SK-N-SH (cell line): ENCODE measurements around the gene FOS. TPM values are rescaled to one million over a fixed set of nuclear protein-coding genes. Genes with fewer than 3 reads are reported as not detected.

ENCODE experiments used
- CTCF ChIA-PET: fragments of 300-600, 350-600 bp; formaldehyde crosslinking; extraction: SDS; loops from one replicate; lab custom pipeline; 2021; lab: Yijun Ruan, JAX
- POLR2A ChIA-PET: fragments of 350-600 bp; sonication (Branson Sonifier 250); formaldehyde crosslinking; extraction: SDS; loops from one replicate; lab custom pipeline; 2020; ENCODE audit warnings: antibody characterized with exemption, inconsistent platforms; lab: Yijun Ruan, JAX
- DNase-seq: peaks from one replicate; pipeline ENCODE4 v3.0.0; 2012
- H2AFZ ChIP-seq: fragments of 200-600 bp; sonication (generic); 2 replicates; pipeline ENCODE4 v1.8.1; 2016; ENCODE audit warnings: antibody characterized with exemption, mild to moderate bottlenecking, low read depth
- H3F3A ChIP-seq: fragments of 200-600 bp; sonication (generic); replicated peaks from 2 replicates; pipeline ENCODE3; 2016; ENCODE audit warnings: antibody characterized with exemption, mild to moderate bottlenecking; ENCODE audit not compliant: insufficient read depth
- H3K27ac ChIP-seq, 2 experiments: fragments of 200-500 bp in 1 of 2; fragments of 200-600 bp in 1 of 2; sonication (Bioruptor generic) in 1 of 2; sonication (generic), shearing (Covaris generic) in 1 of 2; 2 replicates each; pipeline versions ENCODE4 v1.5.1 to v1.6.1; 2014 to 2016; ENCODE audit warnings: low read depth in 2 of 2, inconsistent platforms in 1 of 2, low read length in 1 of 2, mild to moderate bottlenecking in 1 of 2, mixed read lengths in 1 of 2
- H3K27me3 ChIP-seq: fragments of 200-600 bp; sonication (generic), shearing (Covaris generic); 2 replicates; pipeline ENCODE4 v1.6.1; 2016; ENCODE audit warnings: mixed run types; ENCODE audit not compliant: insufficient read depth
- H3K36me3 ChIP-seq, 2 experiments: fragments of 200-500 bp in 1 of 2; fragments of 200-600 bp in 1 of 2; sonication (Bioruptor generic) in 1 of 2; sonication (generic) in 1 of 2; replicated peaks in 1 of 2; 2 replicates each; pipeline versions ENCODE3 to v1.5.1; 2014 to 2016; ENCODE audit warnings: low read length in 1 of 2, mild to moderate bottlenecking in 1 of 2; ENCODE audit not compliant: insufficient read depth in 2 of 2, control insufficient read depth in 1 of 2
- H3K4me1 ChIP-seq, 2 experiments: fragments of 200-500 bp in 1 of 2; fragments of 200-600 bp in 1 of 2; sonication (Bioruptor generic) in 1 of 2; sonication (generic), shearing (Covaris generic) in 1 of 2; 2 replicates each; pipeline versions ENCODE4 v1.5.1 to v1.6.1; 2014 to 2016; ENCODE audit warnings: low read depth in 1 of 2, low read length in 1 of 2, mixed run types in 1 of 2; ENCODE audit not compliant: insufficient read depth in 2 of 2, control insufficient read depth in 1 of 2
- H3K4me2 ChIP-seq: fragments of 200-600 bp; sonication (generic), shearing (Covaris generic); 2 replicates; pipeline ENCODE4 v1.6.1; 2017; ENCODE audit warnings: mixed run types
- H3K4me3 ChIP-seq, 2 experiments: fragments of 200-500 bp in 1 of 2; fragments of 200-600 bp in 1 of 2; sonication (Bioruptor generic) in 1 of 2; sonication (generic), shearing (Covaris generic) in 1 of 2; 2 replicates each; pipeline versions ENCODE4 v1.5.1 to v1.8.1; 2014 to 2016; ENCODE audit warnings: low read depth in 2 of 2, inconsistent platforms in 1 of 2, low read length in 1 of 2, mild to moderate bottlenecking in 1 of 2, mixed read lengths in 1 of 2, moderate library complexity in 1 of 2
- H3K79me2 ChIP-seq: fragments of 200-600 bp; sonication (generic); 2 replicates; pipeline ENCODE4 v1.8.1; 2017; ENCODE audit warnings: mild to moderate bottlenecking; ENCODE audit not compliant: insufficient read depth
- H3K9ac ChIP-seq: fragments of 200-600 bp; sonication (generic); 2 replicates; pipeline ENCODE4 v1.6.1; 2017; ENCODE audit warnings: mixed run types
- H3K9me2 ChIP-seq: fragments of 200-600 bp; sonication (generic); 2 replicates; pipeline ENCODE4 v1.6.1; 2017; ENCODE audit warnings: mixed run types
- H3K9me3 ChIP-seq: fragments of 200-600 bp; sonication (generic); 2 replicates; pipeline ENCODE4 v1.6.1; 2017; ENCODE audit warnings: mixed run types, mild to moderate bottlenecking, moderate library complexity
- H4K20me1 ChIP-seq: fragments of 200-600 bp; sonication (generic); 2 replicates; pipeline ENCODE4 v1.6.1; 2017; ENCODE audit warnings: mild to moderate bottlenecking, mixed run types; ENCODE audit not compliant: insufficient read depth
- EP300 ChIP-seq, 2 experiments: IDR thresholded peaks; 2 replicates each; pipeline versions ENCODE4 v1.4.0 to v1.6.1; 2012; ENCODE audit warnings: borderline replicate concordance in 1 of 2, low read depth in 1 of 2, low read length in 1 of 2
- EZH2phosphoT487 ChIP-seq: fragments of 200-600 bp; sonication (generic); IDR thresholded peaks from 2 replicates; pipeline ENCODE4 v1.6.1; 2017; ENCODE audit warnings: low read depth, mixed run types, mild to moderate bottlenecking, antibody characterized with exemption, moderate library complexity, borderline replicate concordance
- FOSL2 ChIP-seq: IDR thresholded peaks from 2 replicates; pipeline ENCODE4 v1.4.0; 2012; ENCODE audit warnings: low read depth, mild to moderate bottlenecking, moderate library complexity, borderline replicate concordance
- FOXJ3 ChIP-seq: sonication (generic); formaldehyde crosslinking; IDR thresholded peaks from 2 replicates; pipeline ENCODE4 v1.5.1; 2020; ENCODE audit warnings: mild to moderate bottlenecking, missing genetic modification reagents
- JUND ChIP-seq: IDR thresholded peaks from 2 replicates; pipeline ENCODE4 v1.4.0; 2012
- MAX ChIP-seq: IDR thresholded peaks from 2 replicates; pipeline ENCODE4 v1.4.0; 2012; ENCODE audit warnings: low read depth
- MEF2A ChIP-seq: IDR thresholded peaks from 2 replicates; pipeline ENCODE4 v1.4.0; 2012; ENCODE audit warnings: low read depth, borderline replicate concordance
- NFIC ChIP-seq: IDR thresholded peaks from 2 replicates; pipeline ENCODE4 v1.4.0; 2012; ENCODE audit warnings: borderline replicate concordance
- NRF1 ChIP-seq: IDR thresholded peaks from 2 replicates; pipeline ENCODE4 v1.6.1; 2012; ENCODE audit warnings: low read depth, mild to moderate bottlenecking, low read length
- PBX3 ChIP-seq: IDR thresholded peaks from 2 replicates; pipeline ENCODE4; 2012
- POLR2AphosphoS5 ChIP-seq: IDR thresholded peaks from 2 replicates; pipeline ENCODE4 v1.6.1; 2012; ENCODE audit warnings: low read depth, low read length
- RAD21 ChIP-seq: IDR thresholded peaks from 2 replicates; pipeline ENCODE4 v1.6.1; 2012; ENCODE audit warnings: mild to moderate bottlenecking, low read length
- RCOR1 ChIP-seq: fragments of 150-350 bp; IDR thresholded peaks from 2 replicates; pipeline ENCODE4 v1.6.1; 2017; ENCODE audit warnings: antibody characterized with exemption, low read length
- REST ChIP-seq: IDR thresholded peaks from 2 replicates; pipeline ENCODE4 v1.6.1; 2012; ENCODE audit warnings: mild to moderate bottlenecking, low read depth, low read length, moderate library complexity
- RXRA ChIP-seq: IDR thresholded peaks from 2 replicates; pipeline ENCODE4 v1.4.0; 2012; ENCODE audit warnings: low read depth, mild to moderate bottlenecking, borderline replicate concordance
- SIN3A ChIP-seq: IDR thresholded peaks from 2 replicates; pipeline ENCODE4 v1.6.1; 2012; ENCODE audit warnings: low read depth, mild to moderate bottlenecking, low read length, moderate library complexity, borderline replicate concordance
- TCF12 ChIP-seq: IDR thresholded peaks from 2 replicates; pipeline ENCODE4 v1.4.0; 2012
- YY1 ChIP-seq: IDR thresholded peaks from 2 replicates; pipeline ENCODE4 v1.4.0; 2012; ENCODE audit warnings: low read depth, mild to moderate bottlenecking
- WGBS: methylation state at CpG from one replicate; pipeline ENCODE4 v1.1.6; 2017; ENCODE audit warnings: low lambda C conversion rate; 5-methylcytosine and 5-hydroxymethylcytosine counted together
- polyA plus RNA-seq, 3 experiments: library from polyadenylated mRNA; depleted of rRNA; stranded (reverse); fragments of >200 nt; gene quantifications; 2 replicates each; pipeline ENCODE4 v1.2.3, GENCODE V29; 2012

The FOS gene
- polyA plus RNA-seq, 1 of the 3 experiments (the other 2 are of a cell fraction) = 309 TPM

DNA sequence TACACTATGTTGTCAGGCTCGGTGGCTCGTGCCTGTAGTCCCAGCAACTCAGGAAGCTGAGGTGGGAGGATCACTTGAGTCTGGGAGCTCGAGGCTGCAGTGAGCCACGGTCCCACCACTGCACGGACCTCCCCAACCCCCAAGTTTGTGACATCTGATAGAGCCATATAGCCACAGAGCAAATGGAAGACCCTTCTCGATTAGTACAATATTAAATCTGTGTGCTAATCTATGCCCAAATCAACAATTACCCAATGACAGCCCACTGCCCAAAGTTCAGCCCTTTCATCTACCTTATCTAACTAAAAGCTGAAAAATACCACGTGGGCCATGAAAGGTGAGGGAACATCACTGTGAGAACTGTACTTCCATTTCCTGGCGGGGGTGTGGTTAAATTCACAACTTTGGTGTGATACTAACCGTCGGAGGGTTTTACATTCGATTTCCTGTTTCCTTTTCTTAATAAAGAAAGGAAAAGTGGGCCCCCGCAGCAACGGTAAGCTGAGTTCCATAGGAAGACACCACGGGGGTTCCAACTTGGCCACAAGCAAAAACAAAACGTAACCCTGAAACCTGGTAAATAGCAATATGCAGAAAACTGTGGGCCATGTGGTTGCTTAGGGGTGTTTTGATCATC lies 31.2 kb upstream of the FOS start:
- 72% methylated on average over 15 of the region's 15 CpGs for WGBS

DNA sequence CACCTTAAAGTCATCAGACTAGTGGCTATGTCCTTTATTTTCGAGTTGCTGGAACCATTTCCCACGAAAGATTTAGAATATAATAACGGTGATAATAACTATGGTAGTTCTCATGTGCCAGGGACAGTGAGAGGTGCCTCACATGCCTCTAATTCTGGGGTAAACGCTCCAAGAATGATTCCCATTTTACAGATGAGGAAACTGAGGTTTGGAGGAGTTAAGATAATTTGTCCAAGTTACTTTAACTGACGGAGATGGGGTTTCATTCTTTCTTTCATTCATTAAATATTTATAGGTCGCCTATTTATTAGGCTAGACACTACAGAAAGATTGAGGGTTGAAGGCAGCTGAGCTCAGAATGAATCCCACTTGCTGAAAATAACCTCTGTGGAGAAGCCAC lies 30.7 kb upstream of the FOS start:
- H3K9ac ChIP-seq = no peak overlapping the region
- H3K27ac ChIP-seq = no peak overlapping the region
- no peaks in the 10 kb centered on the region for H3F3A ChIP-seq
- no peak for DNase-seq
- ChIA-PET CTCF (no interaction called here), POLR2A (no interaction called here)
- H2AFZ ChIP-seq = no peak overlapping the region
- H3K79me2 ChIP-seq = no peaks in the 10 kb centered on the region
- no peaks in the 10 kb centered on the region for H3K36me3 ChIP-seq
- TF ChIP-seq EZH2phosphoT487 (no peak), EP300 (IDR thresholded peaks at IDR 0.05; ENCODE audit: borderline replicate concordance in 1 of 2, low read depth in 1 of 2, low read length in 1 of 2) (no peak), NFIC (no peak), RCOR1 (no peak), REST (no peak), FOSL2 (no peak), TCF12 (no peak), FOXJ3 (CRISPR knock-in tag) (no peak), JUND (no peak), POLR2AphosphoS5 (no peak), MEF2A (no peak), PBX3 (no peak), NRF1 (no peak), RAD21 (no peak)
- no peaks in the 10 kb centered on the region; a peak in 1 of 4 replicates for H3K4me1 ChIP-seq
- no peaks in the 10 kb centered on the region for H4K20me1 ChIP-seq
- WGBS = 71% methylated on average over 6 of the region's 6 CpGs
- no peaks in the 10 kb centered on the region for H3K9me3 ChIP-seq
- H3K4me3 ChIP-seq = no peak overlapping the region
- H3K27me3 ChIP-seq = no peaks in the 10 kb centered on the region
- H3K9me2 ChIP-seq = no peaks in the 10 kb centered on the region
- H3K4me2 ChIP-seq = no peak overlapping the region

More for the DNA sequence above, 31.2 kb upstream of the FOS start:
- ChIA-PET POLR2A (no interaction called here), CTCF (no interaction called here)
- no peak for DNase-seq
- H3K4me3 ChIP-seq = no peak overlapping the region
- H2AFZ ChIP-seq = no peak overlapping the region
- peaks cover 0 to 4% of the 10 kb centered on the region in 2 experiments; a peak in 1 of 4 replicates for H3K4me1 ChIP-seq
- H3F3A ChIP-seq = no peaks in the 10 kb centered on the region
- no peaks in the 10 kb centered on the region for H3K9me3 ChIP-seq
- H3K79me2 ChIP-seq = no peaks in the 10 kb centered on the region
- no peaks in the 10 kb centered on the region for H3K27me3 ChIP-seq
- H3K36me3 ChIP-seq = no peaks in the 10 kb centered on the region
- no peaks in the 10 kb centered on the region for H4K20me1 ChIP-seq
- no peaks in the 10 kb centered on the region for H3K9me2 ChIP-seq
- H3K27ac ChIP-seq = no peak overlapping the region
- TF ChIP-seq SIN3A (no peak), YY1 (no peak), TCF12 (no peak), RXRA (no peak), MAX (no peak), FOSL2 (no peak), EZH2phosphoT487 (no peak), POLR2AphosphoS5 (no peak)
- no peak overlapping the region for H3K9ac ChIP-seq
- no peak overlapping the region for H3K4me2 ChIP-seq
